GM18909 (cell line): ENCODE results near the gene PLAGL2.
"Not testable (repeated sequence)": the region's sequence is repeated elsewhere in the genome, so short reads cannot be mapped to it uniquely, and the experiment has no call there.

Source experiments
- ATAC-seq: cut with Tn5 transposase; IDR thresholded peaks from one replicate; pipeline ENCODE4 v1.9.1; 2021; ENCODE audit warnings: mild to moderate bottlenecking; ENCODE audit not compliant: unreplicated experiment, poor library complexity

The PLAGL2 gene

DNA sequence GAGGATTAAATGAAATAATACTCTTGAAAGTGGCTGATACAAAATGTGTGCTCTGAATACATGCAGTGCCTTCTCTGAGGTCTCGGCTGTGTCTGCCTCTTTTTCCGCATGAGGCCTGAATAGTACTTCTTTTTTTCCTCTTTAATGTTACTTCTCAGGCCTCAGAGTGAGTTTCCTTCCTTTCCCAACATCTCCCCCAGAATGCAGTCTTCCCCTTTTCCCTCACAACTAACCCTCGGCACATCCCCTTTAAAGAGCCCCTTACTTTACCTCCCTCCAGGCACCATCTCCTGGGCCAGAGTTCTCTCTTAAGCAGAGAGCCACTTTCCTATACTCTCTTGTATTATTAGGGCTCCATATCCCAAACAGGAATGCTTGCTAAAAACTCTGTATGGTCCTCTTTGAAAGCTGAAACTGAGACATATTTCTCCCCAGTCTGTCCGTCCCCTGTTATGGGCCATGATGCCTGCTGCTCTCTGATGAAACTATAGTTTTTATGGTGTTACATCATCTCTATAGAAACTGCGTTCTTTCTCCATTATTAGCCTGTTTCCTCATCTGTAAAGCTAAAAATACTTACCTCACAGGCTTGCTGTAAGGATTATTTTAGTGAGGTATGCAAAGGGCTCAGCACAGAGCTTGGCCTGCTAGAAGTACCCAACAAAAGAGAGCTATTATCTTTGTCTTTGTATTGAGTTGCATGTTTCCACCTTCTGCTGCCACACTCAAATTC, 2.3 kb downstream of the PLAGL2 start:
- ATAC-seq = no peak

DNA sequence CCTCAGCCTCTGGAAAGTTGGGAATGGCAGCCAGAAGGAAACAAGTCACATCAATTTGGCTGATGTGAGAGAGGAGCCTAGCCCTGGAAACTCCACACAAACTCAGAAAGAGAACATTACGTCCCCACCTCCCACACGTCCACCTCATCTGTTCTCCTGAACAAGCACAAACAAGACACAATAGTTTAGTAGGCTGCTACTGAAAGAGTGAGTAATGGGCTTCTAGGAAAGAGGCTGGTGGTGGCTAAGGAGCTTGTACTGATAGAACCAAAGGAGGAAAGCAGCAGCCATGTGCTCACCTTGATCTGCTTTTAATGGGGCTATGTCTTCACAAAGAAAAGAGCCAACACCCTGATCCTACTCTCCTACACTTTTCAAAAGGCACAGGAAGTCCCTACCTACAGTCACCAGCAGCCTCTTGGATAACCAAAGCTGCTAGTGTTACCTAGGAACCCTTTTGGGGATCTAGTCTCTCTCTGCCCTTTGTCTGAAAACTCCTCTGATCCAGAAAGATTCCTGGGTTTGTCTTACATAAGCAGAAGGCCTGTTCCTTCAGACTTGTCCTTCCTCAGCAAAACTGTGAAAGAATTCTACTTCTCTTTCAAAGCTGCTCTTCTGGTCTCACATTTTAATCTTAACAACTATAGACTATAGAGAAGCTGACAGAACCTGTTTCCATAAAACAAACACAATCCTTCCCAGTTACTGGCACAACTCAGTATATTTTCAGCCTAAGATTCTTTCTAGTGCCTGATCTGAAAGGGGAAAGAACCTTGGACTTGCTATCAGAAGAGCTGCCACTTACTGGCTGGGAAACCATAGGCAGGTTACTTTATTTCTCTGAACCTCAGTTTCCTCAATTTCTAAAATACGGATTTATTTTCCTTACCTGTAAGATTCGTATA, 3.1 kb downstream of the PLAGL2 start:
- no peak for ATAC-seq

DNA sequence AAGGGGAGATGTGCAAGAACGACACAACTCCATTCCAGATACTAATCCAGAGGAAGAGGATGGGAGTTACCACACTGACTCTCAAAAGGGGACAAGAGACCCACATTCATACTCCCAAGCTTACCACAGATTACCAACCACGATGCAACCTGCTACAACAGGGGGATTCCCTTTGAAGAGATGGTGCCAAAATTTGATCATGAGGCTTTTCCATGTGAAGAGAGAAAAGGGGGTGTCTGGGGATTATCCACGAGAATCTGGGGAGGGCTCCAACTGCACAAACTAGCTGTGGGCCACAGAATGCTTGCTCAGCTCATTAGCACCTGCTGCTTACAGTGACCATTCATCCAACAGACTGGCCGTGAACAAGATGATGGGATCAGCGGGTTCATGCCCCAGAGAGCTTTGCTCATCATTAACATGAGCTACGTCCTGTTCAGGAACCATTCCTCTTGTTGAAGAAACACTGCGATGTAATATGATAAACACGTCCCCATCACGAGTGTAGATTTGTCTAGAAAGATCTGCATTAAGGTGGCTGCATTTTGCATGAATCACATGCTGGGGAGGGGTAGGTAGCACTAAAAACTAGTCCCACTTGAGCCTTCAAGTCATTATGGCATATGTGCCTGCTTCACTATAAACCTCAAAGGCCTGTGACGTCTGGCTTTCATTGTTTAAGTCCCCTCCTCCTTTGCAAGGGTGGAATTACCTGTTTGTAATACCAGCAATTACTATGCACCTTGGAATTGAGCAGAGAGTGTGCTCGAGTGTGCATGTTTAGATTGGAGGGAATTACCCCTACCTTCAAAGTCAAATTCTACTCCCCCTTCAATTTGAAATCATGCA, 4.0 kb downstream of the PLAGL2 start:
- no peak for ATAC-seq

DNA sequence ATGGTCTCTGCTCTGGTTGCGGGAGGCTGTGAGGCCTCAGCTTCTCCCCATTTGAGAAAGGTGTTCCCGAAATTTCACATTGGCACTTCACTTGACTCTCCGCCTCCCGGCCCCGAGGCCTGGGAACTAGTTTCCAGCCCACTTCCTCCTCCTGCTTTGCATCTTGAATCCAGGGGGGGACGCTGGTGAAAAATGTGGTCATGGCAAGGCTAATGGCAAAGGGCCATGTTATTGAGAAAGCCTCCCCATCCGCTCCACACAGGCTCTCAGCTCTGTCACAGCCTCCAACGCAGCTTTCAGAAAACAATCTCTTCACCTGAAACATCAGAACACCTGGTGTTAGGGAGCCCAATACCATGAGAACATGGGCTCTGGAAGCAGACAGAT, 5.6 kb downstream of the PLAGL2 start:
- no peak for ATAC-seq

DNA sequence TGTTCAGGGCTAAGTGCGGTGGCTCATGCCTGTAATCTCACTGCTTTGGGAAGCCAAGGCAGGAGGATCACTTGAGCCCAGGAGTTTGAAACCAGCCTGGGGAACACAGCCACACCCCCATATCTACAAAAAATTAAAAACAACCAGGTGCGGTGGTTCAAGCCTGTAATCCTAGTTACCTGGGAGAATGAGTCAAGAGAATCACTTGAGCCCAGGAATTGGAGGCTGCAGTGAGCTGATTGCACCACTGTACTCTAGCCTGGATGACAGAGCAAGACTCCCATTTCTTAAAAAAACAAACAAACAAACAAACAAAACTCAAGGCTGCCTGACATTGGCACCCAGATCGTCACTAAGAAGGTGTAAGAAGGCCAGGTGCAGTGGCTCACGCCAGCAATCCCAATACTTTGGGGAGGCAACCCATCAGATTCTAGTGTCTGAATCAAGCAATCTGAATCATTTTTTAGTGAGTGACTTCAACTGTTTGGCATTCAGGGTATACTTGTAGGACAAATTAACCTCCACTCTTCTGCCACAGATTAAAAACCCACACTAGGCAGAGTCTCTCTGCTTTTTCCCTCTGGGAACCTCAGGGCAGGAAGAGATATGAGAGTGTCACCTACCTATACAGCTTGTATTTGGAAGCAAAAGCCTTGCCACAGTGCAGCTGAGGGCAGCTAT, 6.1 kb downstream of the PLAGL2 start:
- no peak for ATAC-seq

DNA sequence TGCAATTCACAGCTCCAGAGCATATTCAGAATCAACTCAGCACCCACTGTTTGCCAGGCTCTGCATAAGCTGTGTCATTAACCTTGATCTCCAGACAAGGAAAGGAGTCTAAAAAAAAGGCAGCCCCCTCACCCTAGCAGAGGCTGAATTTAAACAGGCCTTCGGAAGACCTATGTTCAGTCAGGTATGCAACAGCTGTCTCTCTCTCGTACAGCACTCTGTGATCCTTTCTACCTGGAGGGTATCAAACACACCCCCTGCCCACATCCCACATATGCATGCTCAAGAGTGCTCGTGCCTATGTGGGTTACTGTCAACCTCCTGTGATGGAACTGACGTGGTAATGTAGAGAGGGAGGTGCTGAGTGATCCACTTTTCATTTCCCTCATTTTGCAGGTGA, 8.5 kb downstream of the PLAGL2 start:
- no peak for ATAC-seq

DNA sequence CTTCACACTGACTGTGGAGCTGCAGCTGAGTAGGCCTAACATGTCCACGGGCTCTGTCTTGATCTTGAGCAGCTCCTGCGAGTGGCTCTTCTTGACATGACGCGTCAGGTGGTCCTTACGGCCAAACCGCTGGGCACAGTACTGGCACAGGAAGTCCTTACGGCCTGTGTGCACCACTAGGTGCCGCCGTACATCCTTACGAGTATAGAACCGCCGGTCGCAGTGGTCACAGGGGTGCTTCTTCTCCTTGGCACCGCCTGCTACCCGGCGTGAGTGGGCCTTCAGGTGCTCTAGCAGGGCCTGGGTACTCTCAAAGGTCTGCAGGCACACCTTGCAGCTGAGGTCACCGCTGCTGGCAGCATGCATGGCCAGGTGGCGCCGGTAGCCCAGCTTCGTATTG, 10.4 kb downstream of the PLAGL2 start:
- not testable (repeated sequence) for ATAC-seq

DNA sequence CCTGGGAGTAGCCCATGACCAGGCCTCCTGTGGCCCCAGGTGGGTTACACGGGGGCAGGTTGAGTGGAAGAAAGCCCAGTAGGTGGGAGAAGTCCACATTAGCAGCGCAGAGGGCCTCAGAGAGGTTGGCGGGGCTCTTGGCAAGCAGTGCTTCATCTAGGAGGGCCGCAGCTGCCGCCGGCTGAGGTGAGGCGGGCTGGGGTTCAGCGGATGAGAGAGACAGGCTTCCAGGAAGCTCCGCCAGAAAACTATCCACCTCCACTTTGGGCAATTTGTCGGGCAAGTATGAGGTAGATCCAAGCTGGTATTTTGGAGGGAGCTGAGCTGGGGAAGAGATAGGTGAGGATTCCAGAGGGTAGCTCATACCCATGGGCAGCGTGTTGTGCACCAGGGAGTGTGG, 10.9 kb downstream of the PLAGL2 start:
- ATAC-seq = not testable (repeated sequence)

DNA sequence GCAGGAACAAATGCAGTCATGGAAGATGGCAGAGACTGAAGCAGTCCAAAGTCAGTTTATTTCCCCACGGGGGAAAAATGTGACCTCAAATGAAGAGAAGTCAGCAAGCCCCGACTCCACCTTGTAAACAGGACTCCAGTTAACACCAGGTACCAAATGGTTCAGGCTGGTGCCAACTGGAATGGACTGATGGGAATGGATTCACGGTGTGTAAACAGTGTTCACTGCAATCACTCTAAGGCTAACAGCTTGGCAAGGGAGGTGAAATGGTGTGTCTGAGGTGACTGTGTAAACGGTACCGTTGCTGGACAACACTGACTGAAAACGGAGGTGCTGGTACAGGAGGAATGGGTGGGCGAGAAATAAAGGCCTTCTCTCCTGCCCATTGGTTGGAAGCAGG, 12.0 kb downstream of the PLAGL2 start:
- ATAC-seq = no peak

DNA sequence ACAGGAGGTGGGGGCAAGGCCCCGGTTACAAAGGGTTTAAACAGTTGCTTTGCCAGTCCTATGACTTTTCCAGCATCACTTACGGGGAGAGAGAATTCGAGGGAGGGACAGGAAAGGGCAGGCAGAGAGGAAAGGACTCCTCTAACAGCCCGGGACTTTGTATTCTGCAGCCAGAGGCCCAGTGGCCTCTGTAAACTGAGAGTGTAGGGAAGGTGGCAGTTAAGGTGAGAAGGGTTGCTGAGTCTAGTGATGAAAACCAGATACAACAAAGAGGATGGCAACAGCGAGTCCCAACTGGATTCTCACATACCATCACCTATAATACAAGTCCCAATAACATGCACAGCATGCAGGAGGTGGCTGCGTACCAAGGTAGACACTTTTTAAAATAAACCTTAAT, 13.5 kb downstream of the PLAGL2 start:
- no peak for ATAC-seq

DNA sequence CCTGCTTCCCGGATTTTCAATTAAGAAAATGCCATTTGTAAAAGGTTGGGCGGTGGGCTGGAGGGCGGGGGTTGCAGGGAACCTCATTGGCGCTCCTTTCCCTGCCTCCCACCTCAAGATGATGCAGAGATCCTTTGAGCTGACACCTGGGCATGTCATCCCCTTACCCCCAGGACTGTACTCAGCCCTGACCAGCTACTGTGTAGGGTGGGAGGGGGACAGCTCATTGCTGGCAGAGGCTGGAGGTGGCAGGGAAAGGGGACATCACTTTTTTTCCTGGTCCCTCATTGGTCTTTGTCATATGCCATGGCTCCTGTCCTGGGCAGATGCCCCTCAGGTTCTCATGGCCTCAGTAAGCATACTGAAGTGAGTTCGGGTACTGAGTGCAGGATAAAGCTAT, 14.2 kb downstream of the PLAGL2 start:
- not testable (repeated sequence) for ATAC-seq

DNA sequence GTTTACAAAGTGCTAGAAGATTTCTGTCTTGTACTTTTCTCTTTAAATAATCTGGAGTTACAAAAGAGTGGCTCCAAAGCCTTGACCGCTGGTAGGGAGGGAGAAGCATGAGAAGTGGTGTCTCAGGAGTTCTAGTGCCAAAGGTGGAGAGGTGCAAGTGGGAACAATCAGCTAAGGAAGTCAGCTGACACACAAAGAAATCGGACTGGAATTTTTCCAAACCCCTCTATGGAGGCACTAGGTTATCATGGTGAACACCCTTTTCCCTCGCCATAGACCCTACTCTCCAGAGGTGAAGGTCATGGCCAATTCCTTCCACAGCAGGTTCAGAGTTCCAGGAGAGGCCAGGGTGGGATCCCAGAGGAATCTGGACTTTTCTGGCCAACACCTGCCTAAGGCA, 14.8 kb downstream of the PLAGL2 start:
- ATAC-seq = no peak

DNA sequence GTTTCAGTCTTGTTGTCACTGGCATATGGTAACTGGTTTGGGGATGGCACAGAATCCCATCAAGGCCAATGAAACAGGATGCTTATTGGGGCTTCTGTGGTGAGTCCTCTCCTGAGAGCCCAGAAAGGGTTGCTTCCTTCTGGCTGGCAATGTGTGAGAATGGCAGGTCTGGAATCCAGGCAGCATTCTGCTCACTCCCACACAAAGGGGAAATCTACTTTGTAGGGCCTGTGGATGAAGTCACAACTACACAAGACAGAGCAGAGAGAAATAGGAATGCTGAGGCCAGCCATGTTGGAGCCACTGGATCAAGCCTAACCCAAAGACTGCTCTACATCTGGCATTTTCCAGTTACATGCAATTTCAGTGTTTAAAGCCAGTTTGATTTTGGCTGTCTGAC, 15.7 kb downstream of the PLAGL2 start:
- no peak for ATAC-seq

DNA sequence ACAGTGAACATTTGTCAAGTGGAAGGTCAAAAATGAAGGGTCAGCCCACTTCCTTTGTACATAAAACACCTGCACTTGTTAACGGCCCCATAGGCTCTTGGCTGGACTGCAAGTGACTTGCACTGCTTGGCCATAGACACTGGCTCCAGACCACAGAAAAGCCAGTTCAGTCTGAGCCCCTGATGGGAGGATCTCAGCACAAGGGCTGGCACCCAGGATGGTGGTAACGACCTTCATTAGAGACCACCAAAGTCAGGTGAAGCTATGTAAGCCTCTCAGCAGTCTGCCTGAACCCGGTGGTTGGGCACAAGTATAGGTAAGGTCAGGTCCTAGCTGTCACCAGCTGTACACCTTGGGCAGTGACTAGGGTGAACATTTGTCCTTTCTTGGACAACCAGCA, 16.1 kb downstream of the PLAGL2 start:
- no peak for ATAC-seq

DNA sequence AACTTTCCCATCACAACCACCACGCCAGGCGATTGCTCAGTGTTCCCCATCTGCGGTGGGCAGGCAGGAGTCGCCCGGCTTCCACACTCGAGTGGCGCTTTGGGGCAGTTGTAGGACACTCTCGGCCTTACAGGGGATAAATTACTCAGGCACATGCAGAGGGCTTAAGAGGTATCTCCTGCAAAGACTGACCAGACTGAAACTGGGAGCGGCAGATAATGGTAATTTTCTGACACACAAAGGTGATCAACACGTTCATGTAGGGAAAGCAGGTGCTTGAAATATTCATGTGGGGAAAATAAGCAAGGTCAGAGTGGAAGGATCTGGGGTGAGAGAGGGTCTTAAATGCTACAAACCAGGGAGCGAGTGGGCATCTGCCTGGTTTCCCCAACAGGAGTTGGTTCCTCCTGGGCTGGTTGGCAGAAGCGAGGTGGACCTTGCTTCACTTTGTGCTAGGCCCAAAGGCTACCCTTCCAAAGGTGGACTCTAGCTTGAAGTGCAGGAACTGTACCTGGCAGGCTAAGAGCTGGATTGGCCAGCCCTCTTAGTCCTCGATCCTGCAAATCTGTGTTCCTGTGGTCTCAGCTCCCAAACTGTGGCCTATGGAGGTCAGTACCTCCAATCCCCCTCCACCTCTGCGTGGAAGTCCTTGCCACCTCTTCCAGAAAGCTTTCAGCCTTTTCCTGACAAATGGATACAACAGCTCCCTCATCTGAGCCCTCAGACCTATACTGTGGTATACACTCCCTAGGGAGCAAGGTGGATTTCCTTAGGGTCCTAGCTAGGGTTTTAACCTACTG, 16.7 kb downstream of the PLAGL2 start:
- no peak for ATAC-seq

DNA sequence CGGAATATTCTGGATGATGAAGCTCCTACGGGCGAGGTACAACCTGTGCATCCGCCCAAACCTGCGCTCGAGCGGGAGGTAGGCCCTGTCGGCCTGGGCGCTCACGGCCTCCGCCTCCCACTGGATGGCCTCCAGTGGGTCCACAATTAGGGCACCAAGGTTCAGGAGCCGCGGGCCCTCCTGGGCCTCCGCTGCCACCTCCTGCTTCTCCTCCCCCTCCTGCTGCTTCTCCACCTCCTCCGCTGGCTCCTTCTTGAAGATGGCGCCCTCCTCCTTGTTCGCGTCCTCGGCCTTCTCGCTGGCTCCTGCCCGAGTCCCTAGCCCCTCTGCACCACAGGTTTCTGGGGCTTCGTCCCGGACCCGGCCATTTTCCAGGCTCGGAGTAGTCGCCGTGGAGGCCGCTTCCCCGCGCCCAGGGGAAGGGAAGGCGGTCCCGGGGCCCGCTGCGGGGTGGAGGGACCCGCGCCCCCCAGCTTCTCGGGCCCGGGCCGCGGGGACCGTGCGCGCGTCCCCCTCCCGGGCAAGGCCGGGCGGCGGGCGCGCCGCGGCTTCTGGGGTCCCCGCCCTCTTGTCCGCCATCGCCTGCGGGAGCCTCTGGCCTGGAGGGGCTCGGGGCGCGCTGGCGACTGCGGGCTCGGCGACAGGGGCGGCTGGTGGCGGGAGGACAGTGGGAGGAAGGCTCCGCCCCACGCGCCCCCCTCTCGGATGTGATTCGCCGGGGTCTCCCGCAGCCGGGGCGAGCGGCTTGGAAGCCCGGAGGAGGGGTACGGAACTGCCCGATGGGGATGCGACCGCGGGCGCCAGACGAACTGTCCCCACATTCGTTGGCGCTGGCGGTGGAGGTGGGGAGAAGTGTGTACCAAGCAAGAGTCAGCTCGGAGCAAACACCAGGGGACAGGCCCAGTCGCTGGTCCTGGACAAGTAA, 17.6 kb downstream of the PLAGL2 start:
- no peak for ATAC-seq

DNA sequence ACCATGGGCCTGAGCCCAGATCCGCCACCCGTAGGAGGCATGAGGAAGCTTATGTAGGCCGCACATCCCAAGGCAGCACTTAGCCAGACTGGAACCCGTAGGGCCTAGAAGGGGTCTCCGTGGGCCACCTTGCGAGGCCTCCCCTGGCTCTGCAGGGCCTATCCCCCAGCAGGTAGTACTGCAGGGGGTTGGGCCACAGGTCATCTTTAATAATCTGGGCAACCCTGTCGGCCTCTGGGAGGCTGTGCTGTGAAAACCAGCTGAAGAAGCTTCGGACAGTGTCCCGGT, 18.5 kb downstream of the PLAGL2 start:
- no peak for ATAC-seq

DNA sequence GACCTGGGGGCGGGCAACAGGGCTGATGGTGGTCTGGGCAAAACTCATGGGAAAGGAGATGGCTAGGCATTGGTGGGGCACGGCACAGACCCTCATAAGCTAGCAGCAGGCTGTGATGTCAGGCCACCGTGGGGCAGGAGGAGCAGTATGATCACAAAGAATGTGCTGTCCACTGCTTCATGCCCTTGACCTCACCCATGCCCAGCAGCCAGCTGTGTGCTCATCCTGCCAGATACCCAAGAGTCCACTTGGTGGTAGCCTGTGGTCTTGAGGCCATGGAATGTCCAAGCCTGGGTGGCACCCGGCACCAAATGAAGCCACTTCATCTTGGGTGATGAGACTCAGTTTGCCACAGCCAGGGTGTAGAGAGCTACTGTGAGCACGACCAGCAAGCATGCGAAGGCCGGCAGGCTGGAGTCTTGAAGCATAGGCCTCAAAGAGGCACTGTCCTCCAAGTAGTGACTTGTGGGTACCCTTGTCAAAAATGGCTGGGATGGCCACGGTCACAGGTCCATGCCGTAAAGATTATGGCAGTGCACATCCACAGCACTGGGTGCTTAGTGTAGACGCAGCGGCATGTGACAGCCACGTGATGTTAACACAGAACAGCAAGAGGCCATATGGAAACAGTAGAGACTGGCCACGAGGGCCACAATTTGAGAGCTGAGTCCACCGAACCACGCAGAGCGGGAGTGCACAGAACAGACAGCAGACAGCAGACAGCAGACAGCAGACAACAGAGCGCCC, 19.0 kb downstream of the PLAGL2 start:
- no peak for ATAC-seq
